ENCODE data around the gene HSD17B8.

DNA sequence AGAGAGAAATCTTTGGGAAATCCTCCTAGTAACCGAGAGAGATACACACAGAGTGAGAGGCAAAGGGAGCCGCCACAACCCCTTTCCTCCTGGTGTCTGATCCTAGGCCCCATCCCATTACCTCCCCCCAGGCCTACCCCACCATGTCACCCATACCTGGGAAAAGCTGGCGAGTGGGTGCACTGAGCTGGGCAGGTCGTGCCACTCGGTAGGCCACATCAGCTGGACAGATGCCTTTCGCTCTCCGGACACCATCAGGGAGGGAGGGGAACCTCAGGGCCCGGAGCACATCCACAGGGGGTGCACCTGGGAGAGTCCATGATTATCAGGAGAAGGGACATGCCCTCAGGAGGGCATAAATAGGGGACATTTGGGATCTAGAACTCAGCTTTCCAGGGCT is 15.3 kb upstream of the HSD17B8 start:
- TF ChIP-seq, protein P1, sequence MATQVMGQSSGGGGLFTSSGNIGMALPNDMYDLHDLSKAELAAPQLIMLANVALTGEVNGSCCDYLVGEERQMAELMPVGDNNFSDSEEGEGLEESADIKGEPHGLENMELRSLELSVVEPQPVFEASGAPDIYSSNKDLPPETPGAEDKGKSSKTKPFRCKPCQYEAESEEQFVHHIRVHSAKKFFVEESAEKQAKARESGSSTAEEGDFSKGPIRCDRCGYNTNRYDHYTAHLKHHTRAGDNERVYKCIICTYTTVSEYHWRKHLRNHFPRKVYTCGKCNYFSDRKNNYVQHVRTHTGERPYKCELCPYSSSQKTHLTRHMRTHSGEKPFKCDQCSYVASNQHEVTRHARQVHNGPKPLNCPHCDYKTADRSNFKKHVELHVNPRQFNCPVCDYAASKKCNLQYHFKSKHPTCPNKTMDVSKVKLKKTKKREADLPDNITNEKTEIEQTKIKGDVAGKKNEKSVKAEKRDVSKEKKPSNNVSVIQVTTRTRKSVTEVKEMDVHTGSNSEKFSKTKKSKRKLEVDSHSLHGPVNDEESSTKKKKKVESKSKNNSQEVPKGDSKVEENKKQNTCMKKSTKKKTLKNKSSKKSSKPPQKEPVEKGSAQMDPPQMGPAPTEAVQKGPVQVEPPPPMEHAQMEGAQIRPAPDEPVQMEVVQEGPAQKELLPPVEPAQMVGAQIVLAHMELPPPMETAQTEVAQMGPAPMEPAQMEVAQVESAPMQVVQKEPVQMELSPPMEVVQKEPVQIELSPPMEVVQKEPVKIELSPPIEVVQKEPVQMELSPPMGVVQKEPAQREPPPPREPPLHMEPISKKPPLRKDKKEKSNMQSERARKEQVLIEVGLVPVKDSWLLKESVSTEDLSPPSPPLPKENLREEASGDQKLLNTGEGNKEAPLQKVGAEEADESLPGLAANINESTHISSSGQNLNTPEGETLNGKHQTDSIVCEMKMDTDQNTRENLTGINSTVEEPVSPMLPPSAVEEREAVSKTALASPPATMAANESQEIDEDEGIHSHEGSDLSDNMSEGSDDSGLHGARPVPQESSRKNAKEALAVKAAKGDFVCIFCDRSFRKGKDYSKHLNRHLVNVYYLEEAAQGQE (IDR thresholded peaks at IDR 0.05; ENCODE audit: low read depth), result no peak
- TF ChIP-seq TAF1 (IDR thresholded peaks at IDR 0.05; ENCODE audit: low read depth) (no peak), ZBTB7A (IDR thresholded peaks at IDR 0.05; ENCODE audit: low read depth) (no peak), EGR1 (IDR thresholded peaks at IDR 0.05) (no peak), RAD21 (IDR thresholded peaks at IDR 0.05; ENCODE audit: low read depth) (no peak), YY1 (IDR thresholded peaks at IDR 0.05; ENCODE audit: low read depth) (no peak), EP300 (IDR thresholded peaks at IDR 0.05; ENCODE audit: borderline replicate concordance) (no peak)
- TF ChIP-seq, protein P2, sequence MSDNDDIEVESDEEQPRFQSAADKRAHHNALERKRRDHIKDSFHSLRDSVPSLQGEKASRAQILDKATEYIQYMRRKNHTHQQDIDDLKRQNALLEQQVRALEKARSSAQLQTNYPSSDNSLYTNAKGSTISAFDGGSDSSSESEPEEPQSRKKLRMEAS (IDR thresholded peaks at IDR 0.05), result no peak
